WTC11 (cell line): ENCODE data around the gene NKX6-2.

Source experiments
- CREB1 ChIP-seq: sonication (generic); formaldehyde crosslinking; IDR thresholded peaks from 2 replicates; pipeline ENCODE4 v1.8.0; 2023; ENCODE audit warnings: mild to moderate bottlenecking, missing genetic modification reagents
- CTCF ChIP-seq: fragments of 200-600 bp; IDR thresholded peaks from 2 replicates; pipeline ENCODE4 v1.8.0; 2022; ENCODE audit warnings: antibody characterized with exemption
- HMGXB4 ChIP-seq: sonication (generic); formaldehyde crosslinking; IDR thresholded peaks from 2 replicates; pipeline ENCODE4 v1.8.1; 2023; ENCODE audit warnings: mild to moderate bottlenecking, moderate library complexity, missing genetic modification reagents
- IRF2 ChIP-seq: sonication (generic); formaldehyde crosslinking; IDR thresholded peaks from 2 replicates; pipeline ENCODE4 v1.8.0; 2022; ENCODE audit warnings: low read depth, missing genetic modification reagents, borderline replicate concordance
- JUN ChIP-seq: sonication (generic); formaldehyde crosslinking; IDR thresholded peaks from 2 replicates; pipeline ENCODE4 v1.8.0; 2023; ENCODE audit warnings: mild to moderate bottlenecking, missing genetic modification reagents
- MLX ChIP-seq: sonication (generic); formaldehyde crosslinking; IDR thresholded peaks from 2 replicates; pipeline ENCODE4 v1.8.1; 2023; ENCODE audit warnings: mild to moderate bottlenecking, missing genetic modification reagents, moderate library complexity
- NR1H2 ChIP-seq: sonication (generic); formaldehyde crosslinking; IDR thresholded peaks from 2 replicates; pipeline ENCODE4 v1.9.0; 2021; ENCODE audit warnings: mild to moderate bottlenecking, moderate library complexity, missing genetic modification reagents
- SP1 ChIP-seq: sonication (generic); formaldehyde crosslinking; conservative IDR thresholded peaks from 2 replicates; pipeline ENCODE4 v1.8.1; 2022; ENCODE audit warnings: missing genetic modification reagents
- USF1 ChIP-seq: sonication (generic); formaldehyde crosslinking; IDR thresholded peaks from 2 replicates; pipeline ENCODE4 v1.8.0; 2022; ENCODE audit warnings: mild to moderate bottlenecking, missing genetic modification reagents
- USF2 ChIP-seq: sonication (generic); formaldehyde crosslinking; IDR thresholded peaks from 2 replicates; pipeline ENCODE4 v1.8.1; 2023; ENCODE audit warnings: mild to moderate bottlenecking, missing genetic modification reagents, moderate library complexity

GRCh38 chr10:132776821-132777220 is 9.1 kb downstream of the NKX6-2 start:
- TF ChIP-seq USF2 (no peak), CTCF (no peak), HMGXB4 (CRISPR knock-in tag) (no peak), NR1H2 (CRISPR knock-in tag) (no peak), JUN (CRISPR knock-in tag) (no peak), SP1 (CRISPR knock-in tag) (no peak), USF1 (CRISPR knock-in tag) (no peak), MLX (CRISPR knock-in tag) (no peak), IRF2 (CRISPR knock-in tag) (no peak), CREB1 (CRISPR knock-in tag) (no peak)
